ENCODE results near the gene TCOF1.

TCOF1 gene

DNA sequence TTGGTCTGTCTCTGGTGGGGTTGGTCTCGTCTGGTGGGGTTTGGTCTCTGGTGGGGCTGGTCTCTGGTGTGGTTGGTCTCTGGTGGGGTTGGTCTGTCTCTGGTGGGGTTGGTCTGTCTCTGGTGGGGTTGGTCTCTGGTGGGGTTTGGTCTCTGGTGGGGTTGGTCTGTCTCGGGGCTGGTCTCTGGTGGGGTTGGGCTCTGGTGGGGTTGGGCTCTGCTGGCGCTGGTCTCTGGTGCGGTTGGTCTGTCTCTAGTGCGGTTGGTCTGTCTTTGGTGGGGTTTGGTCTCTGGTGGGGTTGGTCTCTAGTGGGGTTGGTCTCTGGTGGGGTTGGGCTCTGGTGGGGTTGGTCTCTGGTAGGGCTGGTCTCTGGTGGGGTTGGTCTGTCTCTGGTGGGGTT is 71.5 kb downstream of the TCOF1 start:
- no peak for DNase-seq (ENCODE audit: low spot score)

- DNase-seq (ENCODE audit: low spot score): no peak
Observed at GRCh38 chr5:150429410-150429873, 71.9 kb downstream of the TCOF1 start.

GRCh38 chr5:150431048-150431447 is 73.6 kb downstream of the TCOF1 start:
- DNase-seq (ENCODE audit: low spot score): no peak

DNA sequence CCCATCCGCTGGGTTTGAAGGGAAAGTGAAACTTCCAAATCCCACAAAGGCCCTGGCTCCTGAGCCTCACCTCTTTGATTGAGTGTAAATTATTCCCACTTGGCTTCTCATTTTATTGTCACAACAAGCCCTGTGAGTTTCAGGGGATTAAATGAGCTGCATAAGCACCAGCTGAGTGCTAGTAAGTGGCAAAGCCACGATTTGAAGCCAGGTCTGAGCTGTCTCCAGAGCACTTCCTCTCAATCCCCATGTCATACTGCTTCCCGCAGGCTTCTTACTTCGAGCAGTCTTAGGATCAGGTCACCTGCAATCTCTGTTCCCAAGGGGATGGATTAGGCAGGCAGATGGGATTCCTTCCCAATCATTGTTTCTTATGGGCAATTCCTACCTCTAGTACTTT is 74.1 kb downstream of the TCOF1 start:
- no peak for DNase-seq (ENCODE audit: low spot score)

GRCh38 chr5:150434464-150434863 is 77.0 kb downstream of the TCOF1 start:
- DNase-seq (ENCODE audit: low spot score): no peak

DNA sequence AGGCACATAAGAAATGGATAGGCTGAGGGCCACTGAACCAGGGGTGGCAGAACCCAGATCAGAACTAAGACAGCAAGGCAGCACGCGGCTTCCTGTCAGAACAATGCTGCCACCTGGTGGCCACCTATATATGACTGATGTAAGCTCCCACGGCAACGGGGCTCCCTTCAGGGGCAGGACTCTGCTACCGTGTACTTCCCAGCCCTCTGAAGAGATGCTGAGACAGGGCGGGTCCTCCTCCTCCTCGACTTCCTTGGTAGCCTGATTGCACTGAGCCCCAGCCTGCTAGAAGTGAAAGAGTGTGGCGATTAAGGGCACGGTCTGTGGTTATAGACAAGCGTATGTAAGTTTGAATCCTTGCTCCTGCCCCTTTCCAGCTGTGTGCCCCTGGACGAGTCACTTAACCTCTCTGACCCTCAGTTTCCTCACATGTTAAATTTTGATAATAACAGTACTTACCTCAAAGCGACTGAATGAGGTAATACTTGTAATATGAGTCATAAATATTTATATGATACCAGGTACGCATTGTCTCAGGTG is 78.7 kb downstream of the TCOF1 start:
- peak; percentile 89 for DNase-seq (ENCODE audit: low spot score)

- DNase-seq (ENCODE audit: low spot score): no peak
Observed at GRCh38 chr5:150438873-150439546, 81.5 kb downstream of the TCOF1 start.

GRCh38 chr5:150440948-150441812 is 83.7 kb downstream of the TCOF1 start:
- no peak for DNase-seq (ENCODE audit: low spot score)

GRCh38 chr5:150441813-150442698 is 84.6 kb downstream of the TCOF1 start:
- no peak for DNase-seq (ENCODE audit: low spot score)

- DNase-seq (ENCODE audit: low spot score): no peak
Observed at GRCh38 chr5:150442699-150443080, 85.2 kb downstream of the TCOF1 start.

GRCh38 chr5:150443242-150444075 is 86.0 kb downstream of the TCOF1 start:
- no peak for DNase-seq (ENCODE audit: low spot score)

- DNase-seq (ENCODE audit: low spot score): no peak
Observed at GRCh38 chr5:150444770-150445169, 87.3 kb downstream of the TCOF1 start.

DNA sequence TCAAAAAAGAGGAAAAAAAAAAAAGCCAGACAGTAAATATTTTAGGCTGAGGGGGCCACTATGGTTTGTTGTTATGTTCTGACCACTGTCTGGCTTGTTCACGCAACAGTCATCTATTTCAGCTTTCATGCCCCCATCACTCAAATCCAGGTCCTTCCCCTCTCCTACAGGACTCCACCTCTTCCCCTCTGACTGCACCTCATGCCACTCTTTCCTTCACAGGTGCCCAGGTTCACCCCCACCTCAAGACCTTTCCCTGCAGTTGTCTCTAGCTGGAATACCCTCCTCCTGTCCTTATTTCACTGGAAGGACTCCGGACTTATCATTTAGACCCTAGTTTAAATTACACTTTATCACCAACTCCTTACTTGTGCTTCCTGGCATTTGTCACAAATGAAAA is 88.6 kb downstream of the TCOF1 start:
- DNase-seq (ENCODE audit: low spot score): no peak

DNA sequence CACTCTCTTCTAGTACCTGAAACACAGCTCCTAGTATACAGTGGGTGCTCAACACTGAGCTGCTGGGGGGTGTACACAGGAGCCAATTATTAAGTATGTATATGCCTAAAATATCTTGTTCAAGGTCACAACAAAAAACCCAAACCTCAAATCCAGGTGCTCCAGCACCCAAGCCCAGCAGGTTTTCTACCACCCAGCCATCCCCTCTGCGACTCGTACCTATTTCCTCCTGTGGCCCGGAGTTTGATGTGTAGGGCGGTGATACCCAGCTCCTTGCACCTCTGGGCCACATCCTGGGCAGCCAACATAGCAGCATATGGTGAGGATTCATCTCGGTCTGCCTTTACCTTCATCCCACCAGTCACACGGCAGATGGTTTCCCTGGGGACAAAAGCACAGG is 89.1 kb downstream of the TCOF1 start:
- no peak for DNase-seq (ENCODE audit: low spot score)

- no peak for DNase-seq (ENCODE audit: low spot score)
Observed at GRCh38 chr5:150447188-150447587, 89.7 kb downstream of the TCOF1 start.

DNA sequence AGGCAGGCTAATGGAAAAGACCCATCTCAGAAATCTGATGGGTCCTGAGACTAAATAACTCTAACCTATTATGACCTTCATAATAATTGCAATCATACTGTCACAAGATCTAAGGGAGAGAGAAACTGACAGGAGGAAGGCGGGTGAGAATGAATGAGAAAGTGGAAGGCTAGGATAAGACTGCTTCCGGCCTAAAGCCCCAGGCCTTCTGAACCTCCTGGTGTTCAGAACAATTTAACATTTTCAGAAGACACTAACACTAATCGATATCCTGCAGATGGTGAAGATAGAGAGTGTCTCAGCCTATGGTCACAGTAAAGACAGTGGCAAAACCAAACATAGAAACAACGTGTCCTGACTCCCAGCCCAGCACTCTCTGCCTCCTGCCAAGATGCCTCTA is 90.8 kb downstream of the TCOF1 start:
- DNase-seq (ENCODE audit: low spot score): no peak

- no peak for DNase-seq (ENCODE audit: low spot score)
Observed at GRCh38 chr5:150448952-150449516, 91.5 kb downstream of the TCOF1 start.
